Stimulated activated CD8-positive, alpha-beta memory T cell treated with anti-CD3 and anti-CD28 coated beads, Interleukin-15, amount 100 ng/mL, for 48 hours (primary cell): ENCODE data around the gene PLSCR3.

Experiments used
- DNase-seq, 2 donors: peaks; one replicate each; pipeline ENCODE4 v3.0.0-alpha.2; 2020; ENCODE audit warnings: low read depth in 2 of 2

Gene PLSCR3

GRCh38 chr17:7347630-7348477, 46.5 kb downstream of the PLSCR3 start:
- DNase-seq, result no peak

- DNase-seq, result no peak
These were observed 47.3 kb downstream of the PLSCR3 start for GRCh38 chr17:7346761-7347614.

- no peak for DNase-seq
These were observed 51.1 kb downstream of the PLSCR3 start for GRCh38 chr17:7343250-7343649.

GRCh38 chr17:7341842-7342241, 52.5 kb downstream of the PLSCR3 start:
- no peak for DNase-seq

GRCh38 chr17:7340179-7340578, 54.1 kb downstream of the PLSCR3 start:
- no peak for DNase-seq
